ENCODE measurements around the gene SUFU. TPM values are rescaled to one million over a fixed set of nuclear protein-coding genes. Genes with fewer than 3 reads are reported as not detected.

SUFU gene
- total RNA-seq, 3 donors from 2014 or later (not counting 1 experiment from before 2014, with no cell fraction given): 8.2 to 13.0 (median 11.5) TPM

DNA sequence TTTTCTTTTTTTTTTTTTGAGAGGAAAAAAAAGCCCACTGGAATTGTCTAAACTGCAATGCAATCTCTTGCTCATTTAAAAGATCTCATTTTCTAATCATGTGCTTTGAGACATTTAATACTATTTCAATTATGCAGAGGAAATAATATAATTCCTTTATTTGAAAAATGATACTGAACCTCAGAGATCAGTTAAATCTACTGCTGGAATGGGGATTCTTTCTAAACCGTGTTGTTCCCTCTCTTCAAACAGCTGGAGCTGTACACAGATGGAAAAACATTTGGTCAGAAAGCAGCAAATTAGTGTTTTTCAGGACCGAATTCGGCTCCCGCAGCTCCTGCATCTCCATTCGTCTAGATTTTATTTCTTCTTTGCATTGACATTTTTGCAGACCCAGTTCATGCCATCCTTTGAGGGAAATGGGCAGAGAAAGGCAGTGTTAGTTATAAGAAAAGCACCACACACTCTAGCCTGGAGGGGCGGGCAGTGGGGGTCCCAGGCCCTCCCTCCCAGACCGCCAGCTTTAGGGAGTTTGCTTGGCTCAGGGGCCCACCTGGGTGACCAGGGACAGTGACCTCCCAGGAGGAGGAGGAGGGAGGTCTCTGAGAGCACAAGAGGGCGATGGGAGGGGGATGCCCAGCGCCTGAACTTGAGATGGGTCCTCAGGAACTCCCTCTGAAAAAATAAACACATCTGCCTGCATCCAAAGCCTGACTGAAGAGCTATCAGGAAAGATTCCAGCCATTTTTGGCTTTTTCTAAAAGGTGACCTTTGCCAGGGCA lies 173.0 kb downstream of the SUFU start:
- H3K9me3 ChIP-seq (ENCODE audit: control insufficient read depth, insufficient read depth, low read length): no peaks in the 10 kb centered on the region
- ATAC-seq: no peak
- H3K27ac ChIP-seq (ENCODE audit: low read length): peak overlapping the region; percentile 14
- Mint-ChIP-seq H3K27ac (no peak overlapping the region), H3K27me3 (ENCODE audit: low read depth in 2 of 2) (no peaks in the 10 kb centered on the region), H3K4me1 (peaks cover 34 to 45% of the 10 kb centered on the region in 2 donors), H3K36me3 (no peaks in the 10 kb centered on the region), H3K9me3 (no peaks in the 10 kb centered on the region), H3K4me3 (peak overlapping the region; percentile 31)
- DNase-seq: no peak
- no peaks in the 10 kb centered on the region for H3K27me3 ChIP-seq (ENCODE audit: control insufficient read depth, insufficient read depth, low read length)
- intact Hi-C loops (cut with micrococcal nuclease): no loop called here
- WGBS (ENCODE audit: insufficient coverage): 85% methylated on average over 9 of the region's 9 CpGs
- TF ChIP-seq, protein P1, sequence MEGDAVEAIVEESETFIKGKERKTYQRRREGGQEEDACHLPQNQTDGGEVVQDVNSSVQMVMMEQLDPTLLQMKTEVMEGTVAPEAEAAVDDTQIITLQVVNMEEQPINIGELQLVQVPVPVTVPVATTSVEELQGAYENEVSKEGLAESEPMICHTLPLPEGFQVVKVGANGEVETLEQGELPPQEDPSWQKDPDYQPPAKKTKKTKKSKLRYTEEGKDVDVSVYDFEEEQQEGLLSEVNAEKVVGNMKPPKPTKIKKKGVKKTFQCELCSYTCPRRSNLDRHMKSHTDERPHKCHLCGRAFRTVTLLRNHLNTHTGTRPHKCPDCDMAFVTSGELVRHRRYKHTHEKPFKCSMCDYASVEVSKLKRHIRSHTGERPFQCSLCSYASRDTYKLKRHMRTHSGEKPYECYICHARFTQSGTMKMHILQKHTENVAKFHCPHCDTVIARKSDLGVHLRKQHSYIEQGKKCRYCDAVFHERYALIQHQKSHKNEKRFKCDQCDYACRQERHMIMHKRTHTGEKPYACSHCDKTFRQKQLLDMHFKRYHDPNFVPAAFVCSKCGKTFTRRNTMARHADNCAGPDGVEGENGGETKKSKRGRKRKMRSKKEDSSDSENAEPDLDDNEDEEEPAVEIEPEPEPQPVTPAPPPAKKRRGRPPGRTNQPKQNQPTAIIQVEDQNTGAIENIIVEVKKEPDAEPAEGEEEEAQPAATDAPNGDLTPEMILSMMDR (IDR thresholded peaks at IDR 0.05): no peak
- H3K36me3 ChIP-seq (ENCODE audit: control insufficient read depth, insufficient read depth, low read length): no peaks in the 10 kb centered on the region
- H3K4me1 ChIP-seq (ENCODE audit: control insufficient read depth, insufficient read depth, low read length): peaks cover 50% of the 10 kb centered on the region
- no peak overlapping the region for H3K4me3 ChIP-seq (ENCODE audit: low read length)

DNA sequence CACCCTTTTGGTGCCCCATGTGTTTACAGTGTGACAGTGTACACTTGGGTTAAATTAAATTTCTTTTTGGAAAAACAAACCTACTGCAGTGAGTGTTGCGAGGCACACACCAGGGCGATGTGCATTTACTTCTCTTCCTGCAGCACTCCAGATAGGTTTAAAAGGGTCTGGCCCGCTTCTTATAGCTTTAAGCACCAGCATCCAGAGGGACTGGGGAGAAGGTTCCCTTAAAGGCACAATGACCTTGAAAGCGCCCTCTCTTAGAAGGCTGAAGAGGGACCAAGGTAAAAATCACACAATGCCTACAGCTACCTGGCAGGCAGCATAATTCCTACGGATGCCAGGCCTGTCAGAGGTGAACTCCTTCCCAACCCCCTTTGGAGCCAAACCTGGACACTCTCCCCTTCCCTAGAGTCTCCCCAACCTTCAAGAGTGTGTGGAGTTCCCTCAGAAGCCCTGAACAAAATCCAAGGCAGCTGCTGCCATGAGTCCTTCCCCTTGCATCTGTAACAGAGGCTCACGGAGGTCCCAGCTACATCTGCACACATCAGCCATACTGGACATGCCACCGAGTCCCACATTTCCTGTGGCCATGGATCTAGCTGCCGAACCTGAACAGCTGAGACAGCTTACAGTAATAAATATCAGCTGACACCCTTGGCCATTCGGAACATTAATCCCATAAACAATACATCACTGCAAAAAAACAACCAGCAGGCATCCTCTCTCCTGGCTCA lies 173.7 kb downstream of the SUFU start:
- no peaks in the 10 kb centered on the region for H3K27me3 Mint-ChIP-seq (ENCODE audit: low read depth in 2 of 2)
- Histone ChIP-seq H3K4me1 (ENCODE audit: control insufficient read depth, insufficient read depth, low read length) (peaks cover 50% of the 10 kb centered on the region), H3K9me3 (ENCODE audit: control insufficient read depth, insufficient read depth, low read length) (no peaks in the 10 kb centered on the region), H3K36me3 (ENCODE audit: control insufficient read depth, insufficient read depth, low read length) (no peaks in the 10 kb centered on the region), H3K27ac (ENCODE audit: low read length) (no peak overlapping the region), H3K4me3 (ENCODE audit: low read length) (no peak overlapping the region), H3K27me3 (ENCODE audit: control insufficient read depth, insufficient read depth, low read length) (no peaks in the 10 kb centered on the region)
- ATAC-seq (no peak), DNase-seq (no peak)
- peaks cover 34 to 45% of the 10 kb centered on the region in 2 donors for H3K4me1 Mint-ChIP-seq
- TF ChIP-seq, protein P1 (IDR thresholded peaks at IDR 0.05): no peak
- H3K4me3 Mint-ChIP-seq: no peak overlapping the region
- WGBS (ENCODE audit: insufficient coverage): 96% methylated on average over 9 of the region's 9 CpGs
- no peaks in the 10 kb centered on the region for H3K36me3 Mint-ChIP-seq
- intact Hi-C loops (cut with micrococcal nuclease): no loop called here
- no peaks in the 10 kb centered on the region for H3K9me3 Mint-ChIP-seq
- H3K27ac Mint-ChIP-seq: no peak overlapping the region

DNA sequence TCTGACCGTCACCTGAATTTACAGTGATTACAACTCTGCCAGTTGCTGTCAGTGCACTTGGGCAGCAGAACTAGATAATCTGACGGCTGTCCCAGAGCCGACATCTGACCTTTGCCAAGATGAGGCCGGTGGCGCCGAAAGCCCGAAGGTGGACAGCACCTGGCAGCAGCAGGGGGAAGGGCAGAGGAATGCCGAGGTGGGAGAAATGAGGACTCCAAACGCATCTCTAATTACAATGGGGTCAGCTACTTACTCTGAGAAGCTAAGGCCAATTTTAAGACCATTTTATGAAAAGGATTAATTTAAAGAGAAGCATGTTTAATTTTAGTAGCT lies 174.3 kb downstream of the SUFU start:
- TF ChIP-seq, protein P1 (IDR thresholded peaks at IDR 0.05): no peak
- DNase-seq (no peak), ATAC-seq (no peak)
- peaks cover 34 to 45% of the 10 kb centered on the region in 2 donors for H3K4me1 Mint-ChIP-seq
- Histone ChIP-seq H3K27me3 (ENCODE audit: control insufficient read depth, insufficient read depth, low read length) (no peaks in the 10 kb centered on the region), H3K27ac (ENCODE audit: low read length) (no peak overlapping the region), H3K4me1 (ENCODE audit: control insufficient read depth, insufficient read depth, low read length) (peaks cover 48% of the 10 kb centered on the region), H3K9me3 (ENCODE audit: control insufficient read depth, insufficient read depth, low read length) (no peaks in the 10 kb centered on the region), H3K4me3 (ENCODE audit: low read length) (no peak overlapping the region), H3K36me3 (ENCODE audit: control insufficient read depth, insufficient read depth, low read length) (no peaks in the 10 kb centered on the region)
- H3K36me3 Mint-ChIP-seq: no peaks in the 10 kb centered on the region
- no peaks in the 10 kb centered on the region for H3K9me3 Mint-ChIP-seq
- H3K27me3 Mint-ChIP-seq (ENCODE audit: low read depth in 2 of 2): no peaks in the 10 kb centered on the region
- H3K4me3 Mint-ChIP-seq: no peak overlapping the region
- no peak overlapping the region for H3K27ac Mint-ChIP-seq
- intact Hi-C loops (cut with micrococcal nuclease): no loop called here
- WGBS (ENCODE audit: insufficient coverage): 96% methylated on average over 9 of the region's 9 CpGs
